Activated CD4-positive, alpha-beta T cell treated with anti-CD3 and anti-CD28 coated beads, Interleukin-10, Interleukin-2, amounts not matched to agents 100 ng/mL and 50 ng/mL, durations not matched to agents 16 hours and 8 hours (primary cell): Measurements from ENCODE around the gene SYT7.
"Not testable (repeated sequence)": the region's sequence is repeated elsewhere in the genome, so short reads cannot be mapped to it uniquely, and the experiment has no call there.

Experiments used
- DNase-seq: peaks from one replicate; pipeline ENCODE4 v3.0.0-alpha.2; 2020

The SYT7 gene

GRCh38 chr11:61581030-61581928 lies at the start of gene SYT7:
TSS of gene SYT7 (minus strand) at chr11:61581076. CDS start at chr11:61580820, 256 bp downstream.
- peak; percentile 95 for DNase-seq

DNA sequence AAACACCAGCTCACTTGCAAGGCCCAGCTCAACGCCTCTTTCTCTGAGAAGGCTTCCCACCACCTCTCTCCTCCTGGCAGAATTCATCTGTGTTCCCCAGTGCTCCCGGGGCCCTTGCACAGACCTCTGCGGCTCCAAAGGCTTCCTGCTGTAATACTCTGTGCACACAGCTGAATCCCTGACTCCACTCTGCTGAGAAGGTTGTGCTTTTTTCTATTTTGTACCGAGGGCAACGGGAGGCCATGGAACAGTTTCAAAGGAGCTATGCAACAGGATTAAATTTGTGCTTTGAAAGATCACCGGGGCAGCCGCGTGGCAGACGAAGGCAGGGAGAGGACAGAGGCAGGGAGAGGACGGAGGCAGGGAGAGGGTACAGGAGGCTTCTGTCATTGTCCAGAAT lies 49.2 kb upstream of the SYT7 start:
- no peak for DNase-seq

DNA sequence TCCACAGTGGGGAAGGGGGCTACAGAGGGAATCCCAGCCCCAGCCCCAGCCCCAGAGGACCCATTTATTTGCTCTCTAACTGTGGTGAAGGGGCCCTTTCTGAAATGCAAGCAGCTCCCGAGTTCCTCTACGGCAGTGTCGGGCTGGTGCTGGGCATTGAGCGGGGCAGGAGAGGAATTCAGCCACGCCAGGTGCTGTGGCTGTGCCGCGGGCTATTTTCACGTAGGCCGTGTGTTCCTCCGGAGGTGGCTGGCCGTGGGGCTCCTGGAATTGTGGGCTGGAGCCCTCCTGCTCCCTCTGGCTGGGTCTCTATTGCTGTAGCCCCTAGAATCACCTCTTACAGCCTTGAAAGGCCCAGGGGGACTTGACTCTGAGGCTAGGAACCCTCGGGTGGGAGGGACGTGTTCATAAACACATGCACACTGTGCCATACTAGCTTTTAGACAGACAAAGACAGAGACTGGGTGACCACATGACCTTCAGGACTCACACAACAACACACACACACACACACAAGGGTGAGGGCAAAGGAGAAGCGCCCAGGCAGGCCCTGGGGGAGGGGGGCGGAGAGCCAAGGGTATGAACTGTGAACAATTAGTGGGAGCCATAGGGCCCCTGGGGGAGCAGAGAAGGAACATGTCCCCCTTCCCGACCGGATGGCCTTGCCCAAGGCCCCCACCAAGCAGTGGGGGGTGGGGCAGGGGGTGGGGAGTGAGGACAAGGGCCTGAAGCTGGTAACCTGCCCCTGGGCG lies 48.4 kb upstream of the SYT7 start:
- DNase-seq, result no peak

DNA sequence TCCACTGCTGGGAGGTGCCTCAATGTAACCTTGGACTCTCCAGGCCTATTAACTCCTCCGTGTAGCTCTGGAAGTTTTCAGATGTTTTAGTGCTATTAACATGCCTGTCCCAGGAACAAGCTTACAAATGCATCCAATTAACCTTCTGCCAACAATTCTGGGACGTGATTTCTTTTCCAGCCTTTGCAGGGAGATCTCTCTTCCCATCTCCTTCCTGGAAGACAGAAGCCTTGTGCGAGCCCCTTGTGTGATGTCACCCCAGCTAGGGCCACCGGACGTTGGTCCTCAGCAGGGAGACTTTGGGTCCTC lies 47.7 kb upstream of the SYT7 start:
- no peak for DNase-seq

DNA sequence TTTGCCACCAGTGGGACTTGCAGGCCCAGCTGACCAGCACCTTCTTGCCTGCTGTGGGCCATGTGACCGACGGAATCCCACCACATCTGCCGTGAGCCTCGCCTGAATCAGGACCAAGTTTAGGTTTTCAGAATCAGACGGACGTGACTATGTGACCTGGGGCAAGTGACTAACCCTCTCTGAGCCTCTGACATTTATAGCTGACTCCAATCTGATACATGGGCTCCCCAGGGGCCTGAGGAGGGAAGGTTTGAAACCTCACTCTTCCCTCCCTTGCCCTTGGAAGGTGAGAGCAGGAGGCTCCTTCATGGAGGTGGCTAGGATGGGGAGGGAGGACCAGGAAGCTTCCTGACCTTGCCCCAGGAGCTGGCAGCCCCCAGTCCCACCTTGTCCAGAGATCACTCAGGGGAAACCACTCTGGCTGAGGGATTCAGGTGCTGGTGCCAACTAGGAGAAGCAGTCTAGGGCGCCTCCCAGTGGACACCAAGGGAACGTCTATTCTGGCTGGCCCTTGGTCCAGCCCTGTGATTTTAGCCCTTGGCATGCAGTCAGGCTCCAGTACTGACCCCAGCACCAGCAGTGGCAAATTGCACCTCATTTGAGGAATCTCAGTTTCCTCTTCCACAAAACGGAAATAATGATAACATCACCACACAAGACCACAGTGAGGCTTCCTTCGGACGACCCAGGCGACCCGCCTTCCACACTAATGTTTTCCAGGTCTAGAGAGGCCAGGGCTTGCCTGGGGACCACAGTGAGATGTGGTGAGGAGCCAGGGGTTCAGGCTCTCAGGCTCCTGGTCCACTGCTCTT lies 47.2 kb upstream of the SYT7 start:
- peak; percentile 45 for DNase-seq

- DNase-seq, result no peak
Measured at GRCh38 chr11:61626580-61627380, 45.9 kb upstream of the SYT7 start.

DNA sequence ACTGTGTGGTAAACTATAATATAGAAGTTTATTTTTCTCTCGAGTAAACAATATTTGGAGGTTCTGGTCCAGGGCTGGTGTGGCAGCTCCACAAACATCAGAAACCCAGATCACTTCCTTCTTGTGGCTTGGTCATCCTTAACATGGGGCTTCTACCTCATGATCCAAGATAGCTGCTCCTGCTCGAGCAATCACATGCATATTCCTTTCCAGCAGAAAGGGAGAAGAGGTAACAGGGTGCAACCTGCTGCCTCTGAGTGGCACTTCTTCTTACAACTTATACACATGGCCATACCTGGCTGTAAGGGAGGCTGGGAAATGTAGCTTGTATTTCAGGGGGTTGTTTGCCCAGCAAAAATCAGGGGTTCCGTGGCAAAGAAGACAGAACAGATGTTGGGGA lies 44.6 kb upstream of the SYT7 start:
- no peak for DNase-seq

- DNase-seq, result no peak
Measured at GRCh38 chr11:61621917-61622585, 41.2 kb upstream of the SYT7 start.

GRCh38 chr11:61619471-61620226 lies 38.8 kb upstream of the SYT7 start:
- no peak for DNase-seq

DNA sequence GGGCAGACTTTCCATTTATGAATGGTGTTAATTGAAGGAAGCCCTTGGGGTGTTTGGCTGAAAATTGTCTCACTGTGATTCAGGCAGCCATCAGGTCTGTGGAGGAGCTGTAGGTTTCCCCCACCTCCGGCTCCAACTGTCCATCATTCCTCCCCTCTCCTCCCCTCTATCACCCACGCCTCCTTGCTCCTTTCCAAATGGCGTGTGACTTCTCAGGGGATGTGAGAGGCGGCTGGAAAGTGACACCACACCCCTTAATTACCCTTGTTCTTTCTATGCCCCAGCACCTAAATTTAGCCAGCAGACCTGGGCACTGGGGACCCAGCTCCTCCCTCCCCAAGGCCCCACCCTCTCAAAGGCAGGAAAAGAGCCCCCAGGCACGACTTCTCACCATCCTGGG lies 38.1 kb upstream of the SYT7 start:
- no peak for DNase-seq

DNA sequence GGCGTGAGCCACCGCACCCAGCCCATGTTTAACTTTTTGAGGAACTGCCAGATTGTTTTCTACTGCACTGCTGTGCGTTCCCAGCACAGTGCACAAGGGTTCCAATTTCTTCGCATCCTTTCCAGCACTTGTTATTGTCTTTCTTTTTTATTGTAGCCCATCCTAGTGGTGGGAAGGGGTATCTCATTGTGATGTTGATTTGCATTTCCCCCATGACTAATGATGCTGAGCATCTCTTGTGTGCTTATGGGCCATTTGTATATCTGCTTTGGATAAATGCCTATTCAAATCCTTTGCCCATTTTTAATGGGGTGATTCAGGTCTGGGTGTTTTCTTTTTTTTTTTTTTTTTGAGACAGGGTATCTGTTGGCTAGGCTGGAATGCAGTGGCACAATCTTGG lies 36.6 kb upstream of the SYT7 start:
- no peak for DNase-seq

DNA sequence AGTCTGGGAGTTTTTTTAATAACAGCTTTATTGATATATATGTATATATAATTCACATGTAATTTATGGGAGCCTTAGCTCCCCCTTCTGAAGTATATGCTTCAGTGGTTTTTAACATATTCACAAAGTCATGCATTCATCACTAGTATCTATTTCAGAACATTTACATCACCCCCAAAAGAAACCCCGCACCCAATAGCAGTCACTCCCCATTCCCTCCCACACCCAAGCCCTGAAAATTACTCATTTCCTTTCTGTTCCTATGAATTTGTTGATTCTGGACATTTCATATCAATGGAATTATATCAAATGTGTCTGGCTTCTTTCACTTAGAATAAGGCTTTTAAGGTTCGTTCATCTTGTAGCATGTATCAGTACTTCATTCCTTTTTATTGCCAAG lies 35.6 kb upstream of the SYT7 start:
- no peak for DNase-seq

GRCh38 chr11:61614782-61615181 lies 33.9 kb upstream of the SYT7 start:
- DNase-seq, result not testable (repeated sequence)

DNA sequence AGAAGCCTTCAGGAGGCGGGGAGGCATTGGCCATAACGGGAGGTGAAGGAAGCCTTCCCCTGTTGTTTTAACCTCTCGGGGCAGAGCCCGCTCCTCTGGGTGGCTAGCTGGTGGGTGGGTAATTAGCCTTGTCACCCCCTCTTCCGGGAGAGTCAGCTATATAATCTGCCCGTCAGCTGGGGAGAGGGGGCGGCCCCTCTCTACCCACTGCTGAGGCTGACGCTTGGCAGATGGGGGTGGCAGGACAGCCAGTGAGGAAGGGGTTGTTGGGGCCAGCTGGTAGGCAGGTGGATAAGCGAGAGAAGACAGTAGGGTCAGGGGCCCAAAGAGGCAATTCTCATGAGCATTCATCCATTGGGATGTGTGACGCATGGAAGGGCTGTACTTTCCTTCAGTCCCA lies 33.0 kb upstream of the SYT7 start:
- no peak for DNase-seq

- DNase-seq, result no peak
Measured at GRCh38 chr11:61613051-61613450, 32.2 kb upstream of the SYT7 start.

DNA sequence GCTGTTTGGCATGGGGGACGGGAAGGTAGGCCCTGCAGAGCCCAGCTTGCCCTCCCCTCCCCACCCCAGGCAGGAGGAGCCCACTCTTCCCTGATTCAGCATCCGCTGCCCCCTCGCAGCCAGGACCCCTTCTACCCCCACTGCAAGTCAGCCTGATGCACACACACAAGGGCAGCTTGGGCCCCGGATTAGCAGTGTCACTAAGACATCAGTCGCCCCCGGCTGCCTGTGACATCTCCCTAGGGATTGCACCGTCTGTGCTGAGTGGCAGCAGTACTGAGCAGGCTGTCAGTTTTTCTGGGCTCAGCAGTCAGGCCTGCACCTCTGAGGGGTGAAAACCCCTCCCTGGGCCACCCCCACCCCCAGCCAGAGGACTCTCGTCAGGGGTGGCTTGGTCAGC lies 30.4 kb upstream of the SYT7 start:
- DNase-seq, result no peak

- DNase-seq, result no peak
Measured at GRCh38 chr11:61610905-61611304, 30.0 kb upstream of the SYT7 start.

GRCh38 chr11:61609980-61610366 lies 29.1 kb upstream of the SYT7 start:
- no peak for DNase-seq

GRCh38 chr11:61609000-61609979 lies 28.4 kb upstream of the SYT7 start:
- no peak for DNase-seq
